H1 (cell line): ENCODE measurements around the gene FARS2.
"Not testable (repeated sequence)": the region's sequence is repeated elsewhere in the genome, so short reads cannot be mapped to it uniquely, and the experiment has no call there.

Source experiments
- EP300 ChIP-seq, 2 experiments: IDR thresholded peaks; 1 replicate in 1 of 2; 2 replicates in 1 of 2; pipeline ENCODE4 v1.6.1; 2011 to 2012; ENCODE audit warnings: low read depth in 2 of 2, low read length in 2 of 2, mild to moderate bottlenecking in 2 of 2, borderline replicate concordance in 1 of 2, inconsistent platforms in 1 of 2, moderate library complexity in 1 of 2
- EZH2 ChIP-seq: fragments of 200-600 bp; sonication (generic); IDR thresholded peaks from 2 replicates; pipeline ENCODE4 v1.7.1; 2012; ENCODE audit warnings: low read depth, mild to moderate bottlenecking, moderate library complexity, low read length, inconsistent platforms; ENCODE audit not compliant: severe bottlenecking
- ZNF274 ChIP-seq: IDR thresholded peaks from 2 replicates; pipeline ENCODE4 v1.7.0; 2012; ENCODE audit warnings: low read length, borderline replicate concordance; ENCODE audit errors: extremely low read depth

GRCh38 chr6:5683747-5684146 lies 422.4 kb downstream of the FARS2 start:
- TF ChIP-seq ZNF274; EZH2; EP300 (IDR thresholded peaks at IDR 0.05; ENCODE audit: borderline replicate concordance in 1 of 2, low read depth in 2 of 2, low read length in 2 of 2): not testable (repeated sequence)
